GM19468 (cell line): ENCODE data around the gene ASS1.
"Not testable (repeated sequence)": the region's sequence is repeated elsewhere in the genome, so short reads cannot be mapped to it uniquely, and the experiment has no call there.

ENCODE experiments used
- ATAC-seq: cut with Tn5 transposase; IDR thresholded peaks from one replicate; pipeline ENCODE4 v1.9.1; 2021; ENCODE audit warnings: mild to moderate bottlenecking, moderate library complexity, moderate number of reproducible peaks; ENCODE audit not compliant: unreplicated experiment; ENCODE audit errors: extremely low read depth

Gene ASS1

GRCh38 chr9:130432796-130433167 lies 12.0 kb upstream of the ASS1 start:
- no peak for ATAC-seq

- ATAC-seq = no peak
Measured at GRCh38 chr9:130433168-130433946, 11.4 kb upstream of the ASS1 start.

- ATAC-seq = no peak
Measured at GRCh38 chr9:130433947-130434262, 10.9 kb upstream of the ASS1 start.

GRCh38 chr9:130434656-130435055 lies 10.1 kb upstream of the ASS1 start:
- ATAC-seq = not testable (repeated sequence)

- ATAC-seq = no peak
Measured at GRCh38 chr9:130437011-130437789, 7.6 kb upstream of the ASS1 start.

GRCh38 chr9:130438382-130438981 lies 6.3 kb upstream of the ASS1 start:
- no peak for ATAC-seq

- no peak for ATAC-seq
Measured at GRCh38 chr9:130441031-130441430, 3.7 kb upstream of the ASS1 start.

- no peak for ATAC-seq
Measured at GRCh38 chr9:130442746-130443455, 1.9 kb upstream of the ASS1 start.

GRCh38 chr9:130443456-130443801 lies 1.3 kb upstream of the ASS1 start:
- ATAC-seq = no peak

GRCh38 chr9:130443840-130444492 lies 795 bp upstream of the ASS1 start:
- no peak for ATAC-seq

GRCh38 chr9:130445268-130445983 lies 665 bp downstream of the ASS1 start:
- ATAC-seq = no peak

GRCh38 chr9:130446101-130446861 lies 1.5 kb downstream of the ASS1 start:
- no peak for ATAC-seq

- ATAC-seq = no peak
Measured at GRCh38 chr9:130447193-130447816, 2.5 kb downstream of the ASS1 start.

- ATAC-seq = no peak
Measured at GRCh38 chr9:130448035-130448624, 3.4 kb downstream of the ASS1 start.

GRCh38 chr9:130448771-130449603 lies 4.2 kb downstream of the ASS1 start:
- no peak for ATAC-seq

- ATAC-seq = no peak
Measured at GRCh38 chr9:130450344-130451003, 5.7 kb downstream of the ASS1 start.

- no peak for ATAC-seq
Measured at GRCh38 chr9:130451004-130451390, 6.2 kb downstream of the ASS1 start.
